Loucy (cell line): ENCODE measurements around the gene GPALPP1.

Experiments used
- CTCF ChIP-seq: fragments of 200-600 bp; sonication (generic); conservative IDR thresholded peaks from 2 replicates; pipeline ENCODE4 v1.5.1; 2014; ENCODE audit warnings: mild to moderate bottlenecking, antibody characterized with exemption, low read length
- EZH2phosphoT487 ChIP-seq: fragments of 200-600 bp; IDR thresholded peaks from 2 replicates; pipeline ENCODE4 v1.6.1; 2018; ENCODE audit warnings: antibody characterized with exemption, mild to moderate bottlenecking, moderate library complexity, borderline replicate concordance

GRCh38 chr13:44968434-44968815, 20.9 kb upstream of the GPALPP1 start:
- TF ChIP-seq CTCF = no peak
- TF ChIP-seq EZH2phosphoT487 = no peak
